GM20000 (cell line): Measurements from ENCODE around the gene BTBD17.

Source experiments
- DNase-seq: peaks from one replicate; pipeline ENCODE4 v3.0.0; 2012; ENCODE audit warnings: low spot score
- CTCF ChIP-seq: IDR thresholded peaks from 2 replicates; pipeline ENCODE4 v1.5.1; 2012; ENCODE audit warnings: mild to moderate bottlenecking, control low read depth; ENCODE audit errors: extremely low read depth, missing control alignments

The BTBD17 gene

GRCh38 chr17:74374858-74375257 is 13.2 kb upstream of the BTBD17 start:
- TF ChIP-seq CTCF: no peak
- no peak for DNase-seq

GRCh38 chr17:74373838-74374606 is 12.4 kb upstream of the BTBD17 start:
- no peak for TF ChIP-seq CTCF
- no peak for DNase-seq

GRCh38 chr17:74372426-74372825 is 10.8 kb upstream of the BTBD17 start:
- DNase-seq: no peak
- TF ChIP-seq CTCF: no peak

GRCh38 chr17:74371653-74372147 is 10.0 kb upstream of the BTBD17 start:
- TF ChIP-seq CTCF: no peak
- no peak for DNase-seq

- no peak for DNase-seq
- TF ChIP-seq CTCF: no peak
Measured at GRCh38 chr17:74369665-74370490, 8.2 kb upstream of the BTBD17 start.

- no peak for TF ChIP-seq CTCF
- DNase-seq: peak; percentile 66
Measured at GRCh38 chr17:74369221-74369620, 7.6 kb upstream of the BTBD17 start.
